GM19035 (cell line): Measurements from ENCODE around the gene PINK1.
"Not testable (repeated sequence)": the region's sequence is repeated elsewhere in the genome, so short reads cannot be mapped to it uniquely, and the experiment has no call there.

Experiments used
- ATAC-seq: cut with Tn5 transposase; IDR thresholded peaks from one replicate; pipeline ENCODE4 v1.9.1; 2021; ENCODE audit not compliant: unreplicated experiment

The PINK1 gene

GRCh38 chr1:20633190-20634064 is at the start of gene PINK1:
Gene PINK1 (plus strand): TSS chr1:20633458. CDS start chr1:20633549, 91 bp downstream.
- peak; percentile 64 for ATAC-seq

- no peak for ATAC-seq
These were observed 48.4 kb upstream of the PINK1 start for GRCh38 chr1:20584890-20585289.

GRCh38 chr1:20586953-20587660 is 46.2 kb upstream of the PINK1 start:
- ATAC-seq, result no peak

- ATAC-seq, result no peak
These were observed 45.6 kb upstream of the PINK1 start for GRCh38 chr1:20587661-20588053.

- ATAC-seq, result no peak
These were observed 44.5 kb upstream of the PINK1 start, which contains the start of gene CDA for GRCh38 chr1:20588634-20589225. Gene CDA (plus strand): TSS chr1:20589097. CDS start chr1:20589130, 33 bp downstream.

- ATAC-seq, result no peak
These were observed 43.7 kb upstream of the PINK1 start for GRCh38 chr1:20589331-20590278.

- no peak for ATAC-seq
These were observed 42.9 kb upstream of the PINK1 start for GRCh38 chr1:20590306-20590777.

- ATAC-seq, result no peak
These were observed 39.5 kb upstream of the PINK1 start for GRCh38 chr1:20593756-20594155.

- no peak for ATAC-seq
These were observed 38.5 kb upstream of the PINK1 start for GRCh38 chr1:20594746-20595145.

GRCh38 chr1:20596106-20596505 is 37.2 kb upstream of the PINK1 start:
- ATAC-seq, result no peak

GRCh38 chr1:20597650-20598049 is 35.6 kb upstream of the PINK1 start:
- ATAC-seq, result no peak

- no peak for ATAC-seq
These were observed 33.1 kb upstream of the PINK1 start for GRCh38 chr1:20600156-20600555.

- ATAC-seq, result no peak
These were observed 32.0 kb upstream of the PINK1 start for GRCh38 chr1:20601129-20601825.

GRCh38 chr1:20602851-20603450 is 30.3 kb upstream of the PINK1 start:
- ATAC-seq, result no peak

- ATAC-seq, result no peak
These were observed 29.5 kb upstream of the PINK1 start for GRCh38 chr1:20603504-20604464.

- ATAC-seq, result no peak
These were observed 28.6 kb upstream of the PINK1 start for GRCh38 chr1:20604678-20605077.

- not testable (repeated sequence) for ATAC-seq
These were observed 26.3 kb upstream of the PINK1 start for GRCh38 chr1:20606801-20607570.

- ATAC-seq, result no peak
These were observed 23.7 kb upstream of the PINK1 start for GRCh38 chr1:20609541-20609940.
